Right renal cortex interstitium (tissue), 3 donors: ENCODE results near the gene ANKS1B. TPM values are rescaled to one million over a fixed set of nuclear protein-coding genes. Genes with fewer than 3 reads are reported as not detected.

Source experiments
- DNase-seq, 3 donors: peaks; one replicate each; pipeline ENCODE4 v3.0.0-alpha.2; 2013; ENCODE audit warnings: low read depth in 3 of 3, low spot score in 2 of 3
- polyA plus RNA-seq, 3 donors: library from polyadenylated mRNA; unstranded; fragments of 120-200 nt; gene quantifications; one replicate each; pipeline ENCODE4 v1.2.1, GENCODE V29; 2013; ENCODE audit not compliant: insufficient read length in 3 of 3

Gene ANKS1B
- polyA plus RNA-seq, 3 donors, result 3.8 to 4.8 (median 4.3) TPM

DNA sequence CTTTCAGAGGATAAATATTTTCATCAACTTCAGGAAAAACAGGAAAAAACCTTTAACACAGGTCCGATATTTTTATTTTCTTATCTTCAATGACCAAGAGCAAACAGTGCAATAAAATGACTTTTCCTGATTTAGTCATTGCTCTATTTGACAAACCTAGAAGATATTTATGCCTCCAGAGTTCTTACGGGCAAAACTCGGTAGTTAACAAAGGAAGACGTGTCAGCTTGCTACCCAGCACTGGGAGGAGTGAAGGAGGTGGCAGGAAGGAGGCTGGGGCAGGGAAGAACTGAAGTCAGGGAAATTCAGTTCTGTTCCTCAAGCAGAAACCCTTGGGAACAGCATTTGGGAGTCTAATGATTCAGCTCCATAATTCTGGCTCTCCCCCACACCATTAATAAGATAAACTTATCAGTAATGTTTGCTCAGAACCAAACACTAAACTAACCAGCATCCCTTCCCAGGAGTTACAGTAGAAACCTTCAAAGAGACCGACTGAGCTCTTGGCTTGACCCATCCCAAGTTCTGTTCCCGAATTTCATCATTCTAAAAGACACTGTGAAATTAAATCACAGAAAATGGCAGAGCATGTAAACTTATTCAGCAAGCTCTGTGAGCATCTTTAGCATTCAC, 1176.4 kb downstream of the ANKS1B start:
- no peak for DNase-seq

GRCh38 chr12:98807187-98807586, 1177.5 kb downstream of the ANKS1B start:
- DNase-seq, result no peak

DNA sequence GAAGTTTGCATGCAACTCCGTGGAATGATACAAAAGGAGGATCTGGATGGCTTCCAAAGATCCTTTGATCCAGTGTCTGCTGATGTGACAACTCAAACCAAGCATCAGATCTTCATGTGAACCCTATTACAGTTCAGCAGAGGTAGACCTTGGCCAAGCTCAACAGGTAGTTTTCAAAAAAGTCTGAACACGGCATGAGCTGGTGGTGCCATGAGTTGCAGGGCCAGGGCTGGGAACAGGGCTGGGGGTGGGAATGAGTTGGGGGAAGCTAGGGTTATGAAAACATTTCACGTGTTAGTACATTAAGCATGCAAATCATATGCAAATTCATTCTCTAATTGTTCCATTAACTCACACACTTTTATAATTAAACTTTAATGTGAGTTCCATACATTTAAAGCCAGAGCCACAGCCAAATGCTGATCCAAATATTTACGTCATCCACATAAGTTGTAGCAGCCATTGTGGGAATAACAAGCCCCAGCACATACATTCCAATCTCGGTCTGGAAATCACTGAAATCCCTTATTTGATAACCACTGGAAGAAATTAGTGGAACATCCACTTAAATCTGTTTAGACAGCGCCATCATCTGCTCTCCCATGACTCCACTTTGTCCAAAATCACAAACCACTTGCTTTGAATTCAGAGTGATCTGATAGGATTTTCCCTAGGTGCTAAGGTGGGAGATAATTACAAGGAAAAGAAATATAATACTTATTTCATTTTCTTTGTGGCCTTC, 1181.1 kb downstream of the ANKS1B start:
- DNase-seq, result no peak

- no peak for DNase-seq
These were observed 1184.9 kb downstream of the ANKS1B start for GRCh38 chr12:98799822-98800221.

GRCh38 chr12:98799146-98799810, 1185.5 kb downstream of the ANKS1B start:
- DNase-seq, result no peak

GRCh38 chr12:98797200-98797599, 1187.5 kb downstream of the ANKS1B start:
- DNase-seq, result no peak

- no peak for DNase-seq
These were observed 1188.0 kb downstream of the ANKS1B start for GRCh38 chr12:98796745-98797144.

GRCh38 chr12:98793121-98793520, 1191.6 kb downstream of the ANKS1B start:
- DNase-seq, result no peak

- no peak for DNase-seq
These were observed 1193.3 kb downstream of the ANKS1B start for GRCh38 chr12:98791406-98791805.

GRCh38 chr12:98788396-98788795, 1196.3 kb downstream of the ANKS1B start:
- no peak for DNase-seq

DNA sequence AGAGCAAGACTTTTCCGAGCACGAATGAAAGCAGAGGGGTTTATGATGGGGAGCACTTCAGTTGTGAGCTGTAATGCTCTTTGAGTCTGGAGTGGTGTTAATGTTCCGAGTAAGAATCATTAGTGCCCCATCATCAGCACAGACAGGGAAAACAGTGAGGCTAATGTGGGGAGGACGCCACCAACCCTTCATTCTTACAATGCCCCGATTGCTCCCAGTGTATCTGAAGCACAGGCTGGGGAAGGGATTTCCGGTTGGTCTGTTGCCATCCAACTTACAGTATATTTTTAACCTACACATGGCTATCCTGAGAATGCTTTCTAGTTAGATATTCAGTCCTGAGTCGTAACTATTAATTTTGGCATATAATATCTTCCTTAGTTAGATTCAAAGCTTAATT, 1198.1 kb downstream of the ANKS1B start:
- DNase-seq, result no peak

DNA sequence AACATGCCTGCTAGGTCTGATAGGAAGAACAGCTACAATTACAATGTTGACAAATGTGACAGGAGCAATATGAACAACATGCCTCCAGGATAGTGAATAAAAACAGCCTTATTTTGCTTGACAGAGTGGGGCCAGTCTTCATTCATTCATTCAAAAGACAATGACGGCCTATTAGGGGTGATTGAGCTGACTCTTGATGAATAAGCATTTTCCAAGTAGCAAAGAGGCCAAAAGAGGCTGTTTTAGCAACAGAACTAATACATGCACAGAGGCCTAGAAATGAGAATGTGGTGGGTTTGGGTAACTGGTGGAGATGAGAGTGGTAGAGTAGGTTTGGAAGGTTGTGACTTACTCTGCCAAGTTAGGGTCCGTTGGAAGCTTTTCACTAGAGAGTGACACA, 1201.3 kb downstream of the ANKS1B start:
- DNase-seq, result no peak

- no peak for DNase-seq
These were observed 1204.5 kb downstream of the ANKS1B start for GRCh38 chr12:98780261-98780660.

- no peak for DNase-seq
These were observed 1211.9 kb downstream of the ANKS1B start for GRCh38 chr12:98772818-98773217.

GRCh38 chr12:98771811-98772752, 1212.7 kb downstream of the ANKS1B start:
- no peak for DNase-seq

- no peak for DNase-seq
These were observed 1214.5 kb downstream of the ANKS1B start for GRCh38 chr12:98770230-98770629.

DNA sequence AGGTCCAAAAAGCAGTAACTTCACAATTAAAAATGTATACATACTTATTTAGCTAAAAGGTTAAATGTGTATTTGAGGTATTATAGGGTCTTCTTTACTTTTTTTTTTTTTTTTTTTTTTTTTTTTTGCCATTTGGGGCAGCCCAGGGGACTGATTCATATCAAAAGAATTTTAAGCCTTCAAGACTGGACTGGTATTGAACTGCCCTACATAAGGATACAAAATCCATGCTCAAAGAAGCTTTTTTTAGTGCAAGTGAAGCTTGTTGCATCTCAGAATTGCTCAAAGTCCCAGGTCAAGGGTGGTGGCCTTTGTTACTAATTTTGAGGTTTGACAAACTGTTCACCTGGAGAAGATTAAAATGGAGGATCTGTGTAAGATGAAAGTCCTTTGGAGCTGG, 1215.7 kb downstream of the ANKS1B start:
- no peak for DNase-seq

GRCh38 chr12:98767248-98767647, 1217.5 kb downstream of the ANKS1B start:
- no peak for DNase-seq

DNA sequence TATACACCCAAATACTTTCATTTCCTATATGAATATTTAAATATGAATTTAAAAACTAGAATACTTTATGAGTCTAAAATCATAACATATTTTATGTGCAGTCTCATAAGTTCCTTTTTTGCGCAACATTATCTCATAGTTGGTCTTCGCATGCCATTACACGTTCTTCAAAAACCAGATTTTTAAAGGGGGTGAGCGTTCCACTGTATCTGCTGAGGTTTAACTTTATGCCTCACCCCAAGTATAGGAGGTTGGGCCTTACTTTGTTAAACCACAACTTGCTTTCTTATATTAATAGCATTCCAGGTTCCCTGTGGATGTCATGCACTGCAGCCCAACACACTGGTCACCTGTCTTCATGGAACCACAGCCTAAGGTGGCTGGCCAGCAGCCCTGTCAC, 1221.1 kb downstream of the ANKS1B start:
- DNase-seq, result no peak

- no peak for DNase-seq
These were observed 1226.4 kb downstream of the ANKS1B start for GRCh38 chr12:98758331-98758730.

- no peak for DNase-seq
These were observed 1227.3 kb downstream of the ANKS1B start for GRCh38 chr12:98757455-98757854.
